ENCODE results near the gene MUS81. TPM values are rescaled to one million over a fixed set of nuclear protein-coding genes. Genes with fewer than 3 reads are reported as not detected.

Gene MUS81
- total and polyA plus RNA-seq, 2 of the 13 experiments (the other 11 are each of a cell fraction or from before 2014, with no cell fraction given): 25.6 to 30.2 TPM

DNA sequence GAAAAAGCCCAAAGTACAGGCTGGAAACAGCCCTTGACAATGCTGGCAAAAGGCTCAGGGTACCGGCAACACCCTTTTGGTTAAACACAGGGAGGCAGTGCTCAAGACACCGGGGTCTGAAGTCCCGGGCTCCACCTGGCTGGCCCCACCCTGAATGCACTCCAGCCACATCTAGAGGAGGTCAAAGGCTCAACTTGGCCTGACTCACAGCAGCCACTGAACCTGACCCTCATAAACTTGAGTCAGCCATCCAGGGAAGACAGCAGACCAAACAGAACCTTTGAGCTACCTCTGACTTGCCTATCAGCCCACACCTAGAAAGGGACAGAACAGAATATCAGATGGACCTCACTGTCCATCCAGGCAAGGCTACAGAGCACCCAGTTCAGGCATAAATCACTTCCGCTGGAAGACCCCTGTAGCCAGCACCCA lies 6.1 kb upstream of the MUS81 start (continued):
- TF ChIP-seq SP1 (IDR thresholded peaks at IDR 0.05) (no peak), SP1 (CRISPR knock-in tag; IDR thresholded peaks at IDR 0.05) (no peak), MED1 (CRISPR knock-in tag; IDR thresholded peaks at IDR 0.05) (peak; percentile 47; the same call in 1 of the 2 replicates), ZSCAN22 (CRISPR knock-in tag; IDR thresholded peaks at IDR 0.05) (no peak), ZNF781 (CRISPR knock-in tag; IDR thresholded peaks at IDR 0.05; ENCODE audit: borderline replicate concordance, not compliant biosample characterization) (no peak), ZNF543 (CRISPR knock-in tag; IDR thresholded peaks at IDR 0.05) (no peak), MTA3 (CRISPR knock-in tag; IDR thresholded peaks at IDR 0.05) (no peak), PAWR (CRISPR knock-in tag; IDR thresholded peaks at IDR 0.05; ENCODE audit: borderline replicate concordance) (no peak), BHLHE40 (IDR thresholded peaks at IDR 0.05; ENCODE audit: low read length) (no peak), ZSCAN31 (CRISPR knock-in tag; IDR thresholded peaks at IDR 0.05; ENCODE audit: low read depth) (no peak), MXI1 (IDR thresholded peaks at IDR 0.05; ENCODE audit: borderline replicate concordance, low read depth, low read length) (no peak), DMAP1 (CRISPR knock-in tag; IDR thresholded peaks at IDR 0.05) (no peak), SIX4 (CRISPR knock-in tag; IDR thresholded peaks at IDR 0.05) (no peak), FOXK1 (CRISPR knock-in tag; IDR thresholded peaks at IDR 0.05; ENCODE audit: borderline replicate concordance, low read depth) (0 out of 2 replicates have a peak, but pooled peaks have one; percentile 22), ZNF136 (CRISPR knock-in tag; IDR thresholded peaks at IDR 0.05; ENCODE audit: low read depth) (no peak), AHR (CRISPR knock-in tag; IDR thresholded peaks at IDR 0.05) (no peak), HDAC1 (CRISPR knock-in tag; IDR thresholded peaks at IDR 0.05) (peak; percentile 51), ZNF839 (CRISPR knock-in tag; IDR thresholded peaks at IDR 0.05; ENCODE audit: borderline replicate concordance) (no peak), ZNF205 (CRISPR knock-in tag; IDR thresholded peaks at IDR 0.05) (no peak), ZNF841 (CRISPR knock-in tag; IDR thresholded peaks at IDR 0.05; ENCODE audit: borderline replicate concordance) (no peak), ZNF672 (CRISPR knock-in tag; IDR thresholded peaks at IDR 0.05) (no peak), ZNF616 (CRISPR knock-in tag; IDR thresholded peaks at IDR 0.05; ENCODE audit: low read depth) (no peak), ZNF235 (CRISPR knock-in tag; IDR thresholded peaks at IDR 0.05; ENCODE audit: borderline replicate concordance) (no peak)
- TF ChIP-seq, protein P1, sequence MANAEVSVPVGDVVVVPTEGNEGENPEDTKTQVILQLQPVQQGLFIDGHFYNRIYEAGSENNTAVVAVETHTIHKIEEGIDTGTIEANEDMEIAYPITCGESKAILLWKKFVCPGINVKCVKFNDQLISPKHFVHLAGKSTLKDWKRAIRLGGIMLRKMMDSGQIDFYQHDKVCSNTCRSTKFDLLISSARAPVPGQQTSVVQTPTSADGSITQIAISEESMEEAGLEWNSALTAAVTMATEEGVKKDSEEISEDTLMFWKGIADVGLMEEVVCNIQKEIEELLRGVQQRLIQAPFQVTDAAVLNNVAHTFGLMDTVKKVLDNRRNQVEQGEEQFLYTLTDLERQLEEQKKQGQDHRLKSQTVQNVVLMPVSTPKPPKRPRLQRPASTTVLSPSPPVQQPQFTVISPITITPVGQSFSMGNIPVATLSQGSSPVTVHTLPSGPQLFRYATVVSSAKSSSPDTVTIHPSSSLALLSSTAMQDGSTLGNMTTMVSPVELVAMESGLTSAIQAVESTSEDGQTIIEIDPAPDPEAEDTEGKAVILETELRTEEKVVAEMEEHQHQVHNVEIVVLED (CRISPR knock-in tag; IDR thresholded peaks at IDR 0.05; ENCODE audit: borderline replicate concordance): no peak
- TF ChIP-seq, protein P2, sequence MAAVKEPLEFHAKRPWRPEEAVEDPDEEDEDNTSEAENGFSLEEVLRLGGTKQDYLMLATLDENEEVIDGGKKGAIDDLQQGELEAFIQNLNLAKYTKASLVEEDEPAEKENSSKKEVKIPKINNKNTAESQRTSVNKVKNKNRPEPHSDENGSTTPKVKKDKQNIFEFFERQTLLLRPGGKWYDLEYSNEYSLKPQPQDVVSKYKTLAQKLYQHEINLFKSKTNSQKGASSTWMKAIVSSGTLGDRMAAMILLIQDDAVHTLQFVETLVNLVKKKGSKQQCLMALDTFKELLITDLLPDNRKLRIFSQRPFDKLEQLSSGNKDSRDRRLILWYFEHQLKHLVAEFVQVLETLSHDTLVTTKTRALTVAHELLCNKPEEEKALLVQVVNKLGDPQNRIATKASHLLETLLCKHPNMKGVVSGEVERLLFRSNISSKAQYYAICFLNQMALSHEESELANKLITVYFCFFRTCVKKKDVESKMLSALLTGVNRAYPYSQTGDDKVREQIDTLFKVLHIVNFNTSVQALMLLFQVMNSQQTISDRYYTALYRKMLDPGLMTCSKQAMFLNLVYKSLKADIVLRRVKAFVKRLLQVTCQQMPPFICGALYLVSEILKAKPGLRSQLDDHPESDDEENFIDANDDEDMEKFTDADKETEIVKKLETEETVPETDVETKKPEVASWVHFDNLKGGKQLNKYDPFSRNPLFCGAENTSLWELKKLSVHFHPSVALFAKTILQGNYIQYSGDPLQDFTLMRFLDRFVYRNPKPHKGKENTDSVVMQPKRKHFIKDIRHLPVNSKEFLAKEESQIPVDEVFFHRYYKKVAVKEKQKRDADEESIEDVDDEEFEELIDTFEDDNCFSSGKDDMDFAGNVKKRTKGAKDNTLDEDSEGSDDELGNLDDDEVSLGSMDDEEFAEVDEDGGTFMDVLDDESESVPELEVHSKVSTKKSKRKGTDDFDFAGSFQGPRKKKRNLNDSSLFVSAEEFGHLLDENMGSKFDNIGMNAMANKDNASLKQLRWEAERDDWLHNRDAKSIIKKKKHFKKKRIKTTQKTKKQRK (IDR thresholded peaks at IDR 0.05; ENCODE audit: low read length): no peak
- TF ChIP-seq, protein P3, sequence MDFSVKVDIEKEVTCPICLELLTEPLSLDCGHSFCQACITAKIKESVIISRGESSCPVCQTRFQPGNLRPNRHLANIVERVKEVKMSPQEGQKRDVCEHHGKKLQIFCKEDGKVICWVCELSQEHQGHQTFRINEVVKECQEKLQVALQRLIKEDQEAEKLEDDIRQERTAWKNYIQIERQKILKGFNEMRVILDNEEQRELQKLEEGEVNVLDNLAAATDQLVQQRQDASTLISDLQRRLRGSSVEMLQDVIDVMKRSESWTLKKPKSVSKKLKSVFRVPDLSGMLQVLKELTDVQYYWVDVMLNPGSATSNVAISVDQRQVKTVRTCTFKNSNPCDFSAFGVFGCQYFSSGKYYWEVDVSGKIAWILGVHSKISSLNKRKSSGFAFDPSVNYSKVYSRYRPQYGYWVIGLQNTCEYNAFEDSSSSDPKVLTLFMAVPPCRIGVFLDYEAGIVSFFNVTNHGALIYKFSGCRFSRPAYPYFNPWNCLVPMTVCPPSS (IDR thresholded peaks at IDR 0.05): no peak
- TF ChIP-seq, protein P4, sequence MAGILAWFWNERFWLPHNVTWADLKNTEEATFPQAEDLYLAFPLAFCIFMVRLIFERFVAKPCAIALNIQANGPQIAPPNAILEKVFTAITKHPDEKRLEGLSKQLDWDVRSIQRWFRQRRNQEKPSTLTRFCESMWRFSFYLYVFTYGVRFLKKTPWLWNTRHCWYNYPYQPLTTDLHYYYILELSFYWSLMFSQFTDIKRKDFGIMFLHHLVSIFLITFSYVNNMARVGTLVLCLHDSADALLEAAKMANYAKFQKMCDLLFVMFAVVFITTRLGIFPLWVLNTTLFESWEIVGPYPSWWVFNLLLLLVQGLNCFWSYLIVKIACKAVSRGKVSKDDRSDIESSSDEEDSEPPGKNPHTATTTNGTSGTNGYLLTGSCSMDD (CRISPR knock-in tag; IDR thresholded peaks at IDR 0.05): no peak

All from HepG2 (cell line).